NCI-H748 treated with DMSO at 0.1 percent for 48 hours (cell line): ENCODE results near the gene LRMDA.

Experiments used
- DNase-seq: peaks from one replicate; lab custom pipeline; 2025; lab: John Stamatoyannopoulos, UW

LRMDA gene

DNA sequence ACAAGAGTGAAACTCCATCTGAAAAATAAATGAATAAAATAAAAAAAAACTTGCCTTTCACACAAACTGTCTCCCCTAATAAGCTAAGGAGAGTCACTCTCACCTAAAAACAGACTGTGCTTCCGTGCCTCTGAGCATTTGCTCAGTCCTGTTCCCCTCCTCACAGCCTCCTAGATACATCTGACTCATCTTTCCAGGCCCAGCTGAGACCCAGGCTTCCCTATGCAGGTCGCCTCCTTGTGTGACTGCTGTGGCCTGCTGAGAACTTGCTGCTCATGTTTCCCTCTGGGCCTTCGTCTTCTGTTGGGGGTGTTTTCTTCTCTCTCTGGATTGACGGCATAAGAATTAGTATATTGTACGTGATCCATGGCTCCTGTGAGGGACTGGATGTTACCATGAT, 777.7 kb downstream of the LRMDA start:
- no peak for DNase-seq

DNA sequence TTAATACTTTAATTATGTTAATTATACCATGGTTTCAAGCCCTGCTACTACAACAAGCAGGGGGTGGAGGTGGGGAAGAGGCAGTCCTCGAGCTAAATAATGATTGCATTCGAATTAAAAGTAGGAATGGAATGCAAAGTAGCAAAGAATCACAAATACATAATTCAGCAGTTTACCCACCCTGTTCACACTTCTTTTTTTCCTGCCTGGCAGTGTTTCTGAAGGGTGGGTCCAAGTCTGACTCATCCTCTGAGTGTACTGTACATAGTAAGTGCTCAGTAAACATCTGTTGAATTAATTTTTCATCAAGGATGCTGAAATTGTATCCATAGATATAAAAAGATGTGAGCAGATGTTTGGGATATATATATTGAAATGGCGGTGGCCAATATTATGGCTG, 778.8 kb downstream of the LRMDA start:
- DNase-seq: no peak

DNA sequence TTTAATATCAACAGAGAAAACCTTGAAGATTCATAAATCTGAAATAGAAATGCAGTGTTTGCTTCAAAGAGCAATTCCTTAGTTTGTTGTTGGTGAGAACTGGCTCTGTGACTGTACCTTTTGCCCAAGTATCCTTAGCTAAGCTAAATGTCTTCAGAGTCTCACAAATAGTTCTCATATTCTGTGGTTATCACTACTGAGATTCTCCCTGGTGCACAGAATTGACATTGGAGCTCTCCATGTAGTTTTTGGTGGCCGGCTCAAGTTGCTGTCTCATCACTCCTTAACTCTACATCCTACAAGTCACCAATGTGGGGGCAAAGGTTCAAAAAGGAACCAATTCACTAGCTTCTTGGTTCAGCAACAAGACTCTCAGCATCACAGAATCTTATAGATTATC, 780.3 kb downstream of the LRMDA start:
- DNase-seq: no peak

DNA sequence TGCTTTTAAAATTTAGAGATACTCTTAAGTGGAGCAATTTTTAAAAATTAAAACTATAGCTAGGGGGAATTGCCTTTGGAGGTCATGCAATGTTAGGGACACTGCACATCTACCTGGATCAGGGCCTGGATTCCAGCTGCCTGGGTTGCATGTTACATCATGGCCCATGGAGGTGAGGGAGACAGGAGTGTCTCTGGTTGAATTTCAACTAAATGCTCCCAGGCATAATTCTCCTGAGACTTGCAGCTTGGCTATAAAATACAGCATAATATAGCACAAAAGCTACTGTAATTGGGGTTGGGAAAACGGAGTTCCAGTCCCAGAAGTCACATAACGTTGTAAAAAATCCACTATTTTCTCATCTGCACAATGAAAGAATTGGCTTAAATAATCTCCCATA, 782.5 kb downstream of the LRMDA start:
- DNase-seq: no peak

DNA sequence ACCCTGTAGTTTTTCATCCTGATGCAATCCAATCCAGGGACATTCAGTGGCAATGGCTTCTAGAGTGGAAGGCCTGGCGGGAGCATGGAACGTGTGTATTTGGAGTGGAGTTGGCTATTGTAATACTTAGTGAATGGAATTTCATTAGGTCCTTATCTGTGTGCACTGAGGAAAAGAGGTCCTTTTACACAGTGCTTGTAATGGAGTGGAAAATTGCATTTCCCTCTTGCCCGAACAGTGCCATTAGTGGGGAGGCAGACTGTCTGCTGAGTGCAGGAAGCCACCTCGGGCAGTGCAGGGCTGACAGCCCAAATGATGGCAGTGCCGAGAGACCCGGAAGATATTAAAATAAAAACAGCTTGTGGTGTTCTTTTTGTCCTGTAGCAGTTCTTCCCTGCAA, 786.6 kb downstream of the LRMDA start:
- DNase-seq: no peak

DNA sequence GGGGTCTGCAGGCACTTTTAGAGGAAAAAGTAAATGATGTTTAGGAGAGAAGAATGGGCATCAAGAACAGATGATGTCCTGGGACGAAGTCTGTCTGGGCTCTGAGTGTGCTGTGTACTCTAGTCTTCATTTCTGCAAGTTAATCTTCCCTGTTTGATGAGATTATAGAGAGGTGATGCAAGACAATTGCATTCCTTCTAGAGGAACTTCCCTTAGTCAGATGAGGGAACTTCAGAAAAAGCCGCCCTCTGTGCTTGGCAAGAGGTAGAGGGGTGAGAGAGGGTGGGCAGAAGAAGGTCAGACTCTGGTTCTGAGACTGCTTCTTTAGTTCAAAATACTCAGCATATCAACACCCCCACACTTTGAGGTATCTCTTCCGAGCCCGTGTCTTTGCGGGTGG, 797.9 kb downstream of the LRMDA start:
- no peak for DNase-seq

DNA sequence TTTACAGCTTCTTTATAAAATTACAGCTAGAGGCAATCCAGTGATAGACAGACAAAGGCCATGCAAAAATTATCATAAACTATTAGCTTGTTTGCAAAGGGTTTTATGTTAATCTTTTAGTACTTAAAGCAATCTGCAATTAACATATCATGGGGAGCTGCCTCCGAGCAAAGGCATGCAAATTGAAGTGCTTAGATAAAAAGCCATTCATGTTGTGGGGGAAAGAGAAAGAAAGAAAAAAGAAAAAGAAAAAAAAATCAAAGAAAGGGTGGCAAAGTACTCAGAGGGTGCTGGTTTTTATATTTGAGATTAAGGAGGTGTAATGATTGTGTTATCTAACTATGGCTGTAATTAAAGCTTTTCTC, 799.5 kb downstream of the LRMDA start:
- no peak for DNase-seq

DNA sequence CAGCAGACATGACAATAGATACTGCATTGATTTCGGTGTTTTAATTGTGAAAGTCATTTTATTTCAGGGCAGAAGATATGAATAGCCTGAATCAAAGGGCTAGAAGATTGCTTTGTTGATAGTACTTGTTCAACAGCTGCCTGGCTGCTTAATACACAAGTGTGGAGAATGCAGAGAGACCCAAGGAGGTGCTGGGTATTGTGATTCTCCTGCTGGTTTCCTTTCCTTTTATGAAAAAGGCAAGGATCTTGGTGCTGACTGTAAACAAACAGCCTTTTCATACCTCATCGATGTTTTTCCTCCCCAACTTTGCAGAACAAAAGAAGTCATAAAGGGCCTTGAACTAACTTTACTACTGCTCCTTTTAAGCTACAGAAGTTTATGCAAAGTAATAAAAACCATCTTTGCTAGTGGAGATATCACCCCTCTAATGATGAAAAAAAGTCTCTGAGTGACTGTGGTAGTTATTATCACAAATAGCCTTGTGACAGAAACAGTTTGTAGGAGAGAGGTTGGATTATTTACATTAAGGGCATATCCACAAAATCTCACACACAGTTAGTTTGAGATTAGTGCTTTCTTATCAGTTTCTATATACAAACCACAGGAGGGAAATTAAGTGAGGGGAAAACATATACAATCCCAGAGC, 800.0 kb downstream of the LRMDA start:
- no peak for DNase-seq

DNA sequence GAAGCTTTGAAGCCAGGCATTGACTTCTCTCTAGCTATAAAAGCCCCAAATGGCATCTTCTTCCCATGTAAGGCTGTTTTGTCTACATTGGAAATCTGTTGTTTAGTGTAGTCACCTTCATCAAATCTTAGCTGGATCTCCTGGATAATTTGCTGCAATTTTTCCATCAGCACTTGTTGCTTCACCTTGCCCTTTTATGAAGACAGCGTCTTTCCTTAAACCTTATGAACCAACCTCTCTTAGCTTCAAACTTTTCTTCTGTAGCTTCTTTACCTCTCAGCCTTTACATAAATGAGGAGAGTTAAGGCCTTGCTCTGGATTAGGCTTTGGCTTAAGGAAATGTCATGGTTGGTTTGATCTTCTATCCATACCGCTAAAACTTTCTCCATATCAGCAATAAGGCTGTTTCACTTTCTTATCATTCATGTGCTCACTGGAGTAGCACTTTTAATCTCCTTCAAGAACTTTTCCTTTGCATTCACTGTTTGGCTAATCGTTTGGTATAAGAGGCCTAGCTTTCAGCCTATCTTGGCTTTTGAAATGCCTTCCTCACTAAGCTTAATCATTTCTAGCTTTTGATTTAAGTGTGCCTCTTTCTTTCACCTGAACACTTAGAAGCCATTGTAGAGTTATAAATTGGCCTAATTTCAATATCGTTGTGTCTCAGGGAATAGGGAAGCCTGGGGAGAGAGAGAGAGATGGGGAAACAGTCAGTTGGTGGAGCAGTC, 803.2 kb downstream of the LRMDA start:
- DNase-seq: no peak

DNA sequence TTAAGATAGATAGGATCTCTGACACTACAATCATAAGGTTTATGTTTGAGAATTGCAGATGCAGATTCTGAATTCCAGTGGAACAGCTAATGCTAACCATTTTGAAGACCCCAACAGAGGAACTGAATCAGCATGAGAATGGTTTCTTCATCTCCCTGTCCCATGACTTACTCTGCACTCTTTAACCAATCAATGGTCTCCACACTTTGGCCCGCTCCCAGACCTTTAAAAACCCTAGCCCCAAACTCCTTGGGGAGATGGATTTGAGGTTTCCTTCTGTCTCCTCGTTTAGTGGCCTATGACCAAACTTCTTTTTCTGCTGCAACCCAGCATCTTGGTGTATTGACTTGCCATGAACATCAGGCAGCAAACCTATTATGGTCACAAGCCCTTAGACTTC, 804.9 kb downstream of the LRMDA start:
- DNase-seq: no peak

DNA sequence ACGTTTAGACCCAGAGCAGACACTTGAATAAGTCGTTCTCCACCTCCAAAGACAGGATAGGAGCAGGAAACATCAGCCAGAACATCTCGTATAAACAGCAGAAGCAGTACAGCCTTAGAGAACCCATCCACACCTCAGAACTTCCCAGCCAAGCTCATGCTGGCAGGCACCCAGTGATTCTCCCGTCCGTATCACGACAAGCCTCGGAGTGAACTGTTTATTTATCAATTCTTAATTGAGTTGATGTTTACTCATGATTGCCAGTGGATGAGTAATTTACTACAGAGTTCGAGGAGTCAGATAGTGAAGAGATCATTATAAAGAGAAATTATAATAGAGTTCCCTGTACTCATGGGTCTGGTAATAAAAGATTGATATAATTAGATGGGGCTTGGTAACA, 811.5 kb downstream of the LRMDA start:
- no peak for DNase-seq

DNA sequence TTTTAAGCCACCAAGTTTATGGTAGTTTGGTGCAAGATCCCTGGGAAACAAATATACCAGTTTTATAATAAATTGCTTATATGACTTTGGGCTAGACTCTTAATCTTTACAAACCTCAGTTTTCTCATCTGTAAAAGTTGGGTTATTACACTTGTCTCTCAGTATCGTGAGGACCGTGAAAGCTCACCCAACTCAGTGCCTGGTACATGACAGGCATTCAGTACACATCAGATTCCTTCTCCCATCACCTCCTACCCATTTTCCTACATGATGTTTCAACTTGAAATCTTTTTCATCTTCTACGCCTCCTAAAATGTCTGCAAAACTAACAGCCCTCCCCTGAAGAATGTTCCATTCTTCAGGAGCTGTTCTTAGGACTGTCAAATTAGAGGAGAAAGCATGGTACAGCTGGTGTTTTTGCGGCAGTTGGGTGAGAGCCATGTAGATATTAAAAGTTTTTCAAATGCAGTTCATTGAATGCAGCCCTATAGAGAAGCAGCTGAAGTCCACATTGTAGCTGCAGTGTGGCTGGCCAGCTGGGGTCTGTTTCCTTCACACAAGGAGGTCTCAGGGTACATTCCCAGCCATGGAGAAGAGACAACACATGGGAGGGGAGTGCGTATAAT, 812.8 kb downstream of the LRMDA start:
- DNase-seq: no peak

DNA sequence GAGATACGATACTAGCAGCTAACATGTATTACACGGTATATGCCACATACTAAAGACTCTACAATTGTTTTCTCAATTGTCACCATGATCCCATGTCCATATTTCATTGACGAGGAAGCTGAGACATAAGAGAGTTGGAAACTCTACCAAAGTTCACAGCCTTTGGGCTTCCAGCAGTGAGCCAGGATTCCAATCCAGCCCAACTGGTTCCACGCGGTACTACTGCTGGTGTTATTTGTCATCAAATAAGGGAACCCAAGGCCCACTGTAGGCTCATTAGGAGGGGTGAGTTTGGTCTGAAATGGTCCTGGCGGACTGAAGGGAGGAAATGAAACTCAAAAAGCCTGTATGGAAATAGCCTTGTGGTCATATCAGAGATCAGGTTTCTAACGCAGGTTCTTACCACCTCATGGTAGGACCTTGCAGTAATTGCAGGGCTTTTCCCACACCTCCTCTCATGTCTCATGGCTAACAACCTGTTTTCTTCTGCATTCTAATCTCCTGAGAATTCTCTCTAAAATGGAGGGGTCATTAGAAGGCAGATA, 814.6 kb downstream of the LRMDA start:
- no peak for DNase-seq

DNA sequence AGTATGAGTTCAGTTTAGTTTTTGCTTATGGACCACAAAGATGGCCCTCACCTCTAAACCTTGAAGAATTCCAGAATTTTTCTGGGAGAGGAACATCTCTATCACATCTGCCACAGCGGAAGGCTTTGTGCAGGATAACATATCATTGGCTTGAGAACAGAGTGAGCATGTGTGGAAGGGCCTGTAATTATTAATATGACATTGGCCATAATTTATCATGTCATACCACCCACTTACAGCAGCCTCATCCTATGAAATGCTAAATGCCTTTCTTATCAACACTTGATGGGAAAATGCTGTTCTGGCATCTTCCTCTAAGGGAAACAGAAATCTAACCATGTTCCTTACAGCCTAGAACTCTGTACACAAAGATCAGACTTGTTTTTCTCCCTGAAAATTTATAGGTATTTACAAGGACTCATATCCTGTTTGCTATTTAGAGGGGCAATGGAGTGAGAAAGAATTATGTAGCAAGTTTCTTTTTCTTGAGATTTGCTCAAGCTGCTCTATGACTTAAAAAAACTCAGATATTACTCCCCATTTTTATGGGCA, 817.3 kb downstream of the LRMDA start:
- DNase-seq: no peak

DNA sequence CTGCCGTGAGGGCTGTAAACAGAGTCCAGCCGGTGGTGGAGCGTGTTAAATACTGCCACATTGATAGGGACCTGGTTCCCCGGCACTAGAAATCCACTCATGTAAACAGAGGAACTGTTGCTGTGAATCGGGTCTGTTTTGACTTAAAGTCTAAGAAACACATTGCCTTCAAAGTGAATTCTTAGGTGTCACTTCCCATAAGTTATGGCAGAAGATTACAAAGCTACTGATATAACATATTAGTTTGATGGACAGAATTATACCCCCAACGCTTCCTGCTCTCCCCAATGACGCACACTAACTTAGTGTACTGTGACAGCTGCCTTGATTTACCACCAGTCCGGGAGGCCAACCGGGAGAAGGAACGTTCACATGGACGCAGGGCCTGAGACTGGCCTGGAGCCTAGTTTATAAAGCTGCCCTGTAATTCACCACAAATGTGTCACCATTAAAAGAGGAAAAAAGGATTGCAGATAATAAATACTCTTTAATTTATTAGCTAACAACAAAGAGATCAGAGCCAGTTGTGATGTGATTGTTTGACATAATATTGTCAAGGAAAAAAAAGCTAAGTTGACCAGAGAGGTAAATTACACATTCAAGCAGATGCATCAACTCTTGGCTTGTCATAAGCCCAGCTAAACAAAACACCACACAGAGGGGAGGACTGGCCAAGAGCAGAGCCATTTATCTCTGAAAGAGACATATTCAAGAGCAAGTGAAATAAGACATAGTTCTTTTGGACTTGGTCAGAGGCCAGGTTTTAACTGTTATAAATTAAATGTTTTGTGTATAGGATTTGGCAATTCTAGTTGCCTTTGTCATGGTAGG, 820.6 kb downstream of the LRMDA start:
- DNase-seq: no peak

DNA sequence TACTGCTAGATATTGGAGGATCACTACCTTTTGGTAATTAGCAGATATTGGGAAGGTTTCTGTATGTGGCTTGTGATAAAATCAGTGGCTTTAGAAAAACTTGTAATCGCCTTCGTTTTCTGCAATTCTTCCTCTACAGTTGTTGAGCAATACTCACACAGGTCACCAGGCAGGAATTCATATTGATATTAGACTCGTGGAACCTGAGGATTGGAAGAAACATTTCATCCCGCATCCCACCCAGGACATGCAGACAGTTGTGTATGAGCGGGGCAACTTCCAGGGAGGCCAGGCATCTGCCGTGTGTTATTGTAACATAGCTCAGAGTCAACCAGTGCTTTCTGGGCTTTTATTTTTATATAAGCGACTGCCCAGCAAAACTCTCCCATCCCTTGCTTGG, 821.3 kb downstream of the LRMDA start:
- no peak for DNase-seq

DNA sequence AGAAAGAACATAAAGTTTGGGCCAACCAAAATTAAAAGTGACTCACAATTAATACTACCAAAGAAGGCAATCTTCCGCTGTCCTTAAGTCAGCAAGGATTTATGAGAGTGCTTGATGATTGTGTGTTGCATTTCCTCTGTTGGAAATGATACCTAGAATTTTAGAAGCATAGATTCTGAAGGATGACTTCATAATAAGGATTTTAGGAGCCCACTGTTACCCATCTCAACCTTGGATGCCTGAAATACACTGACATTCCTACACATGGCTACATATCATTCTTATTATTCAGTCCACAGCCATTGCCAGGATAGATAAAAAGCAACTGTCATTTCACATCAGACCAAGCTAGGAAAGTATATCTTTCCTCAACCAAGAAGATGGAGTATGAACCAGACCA, 823.8 kb downstream of the LRMDA start:
- no peak for DNase-seq

DNA sequence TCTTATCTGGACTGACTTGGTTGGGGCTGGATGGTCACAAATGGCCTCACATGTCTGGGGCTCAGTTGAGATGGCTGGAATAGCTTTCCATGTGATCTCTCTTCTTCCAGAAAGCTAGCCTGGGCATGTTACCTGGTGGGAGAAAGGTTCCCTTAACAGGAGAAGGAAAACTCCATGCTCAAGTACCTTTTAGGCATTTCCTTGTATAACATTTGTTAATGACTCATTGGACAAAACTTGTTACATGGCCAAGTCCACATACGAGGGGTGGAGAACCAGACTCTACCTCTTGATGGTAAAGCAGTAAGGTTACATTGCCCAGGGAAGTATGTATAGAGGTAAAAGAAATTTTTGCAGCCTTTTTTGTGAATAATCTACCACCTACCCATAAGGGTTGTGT, 826.4 kb downstream of the LRMDA start:
- no peak for DNase-seq

DNA sequence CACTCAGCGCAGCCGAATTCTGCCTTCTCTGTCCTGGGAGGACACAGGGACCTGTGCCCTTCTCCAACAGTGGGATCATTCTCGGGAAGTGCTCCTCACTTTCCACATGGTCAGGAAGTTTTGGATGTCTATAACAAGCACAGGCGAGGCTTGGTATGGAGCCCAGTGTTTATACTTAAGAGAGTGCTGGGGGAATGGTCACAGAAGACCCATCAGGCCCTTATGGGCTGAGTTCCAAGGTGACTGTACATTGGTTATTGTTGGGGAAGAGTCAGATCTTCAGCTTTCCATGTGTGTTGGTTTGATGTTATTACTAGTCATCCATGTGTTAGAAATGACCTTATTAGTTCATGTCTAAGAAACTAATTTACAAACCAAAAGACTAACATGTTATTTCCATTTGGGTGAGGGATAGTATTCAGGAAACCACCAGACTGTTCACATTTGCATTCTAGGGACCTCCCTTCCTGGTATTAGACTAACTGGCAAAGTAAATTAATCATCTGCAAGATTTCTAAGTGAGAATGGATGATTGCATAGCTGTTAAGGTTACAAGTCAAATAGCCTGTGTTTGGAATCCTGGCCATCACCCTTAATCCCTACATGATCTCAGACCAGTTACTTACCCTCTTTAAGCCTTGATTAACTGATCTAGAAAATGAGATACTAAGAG, 834.2 kb downstream of the LRMDA start:
- DNase-seq: no peak

DNA sequence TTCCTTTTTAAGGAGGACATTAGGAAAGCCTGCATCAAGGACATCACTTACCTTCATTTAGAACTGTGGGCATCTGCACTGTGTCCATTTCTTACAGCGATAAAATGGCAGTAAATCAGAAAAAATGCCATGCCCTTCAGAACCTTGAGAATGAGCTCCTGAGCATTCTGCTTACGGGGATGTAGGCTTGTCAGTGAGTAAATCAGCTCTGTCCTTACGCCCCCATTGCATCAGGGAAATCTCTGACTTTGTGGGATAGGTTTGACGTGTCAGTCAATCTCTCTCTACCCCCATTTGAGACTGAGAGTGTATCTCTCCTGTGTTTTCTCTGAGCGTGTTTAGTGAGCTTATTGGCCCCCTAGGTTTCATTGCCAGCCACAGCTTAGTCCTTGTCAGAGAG, 837.1 kb downstream of the LRMDA start:
- no peak for DNase-seq

DNA sequence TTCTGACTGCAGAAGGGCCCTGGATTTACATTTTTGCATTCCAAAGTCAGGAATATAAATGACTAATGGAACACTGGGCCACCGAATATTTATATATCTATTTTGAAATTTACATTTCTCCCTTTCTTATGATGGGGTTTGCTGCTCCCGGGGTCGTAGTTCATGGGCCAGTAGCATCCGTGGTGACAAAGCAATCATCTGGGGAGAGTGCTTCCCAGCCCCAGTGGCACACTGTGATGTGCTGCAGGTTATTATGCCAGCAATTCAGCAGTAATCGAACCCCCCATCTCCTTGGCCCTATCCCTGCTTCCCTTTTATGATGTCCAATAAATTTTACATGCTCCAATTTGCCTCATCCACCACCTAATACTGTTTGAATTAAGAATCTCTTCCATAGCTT, 837.5 kb downstream of the LRMDA start:
- DNase-seq: no peak

DNA sequence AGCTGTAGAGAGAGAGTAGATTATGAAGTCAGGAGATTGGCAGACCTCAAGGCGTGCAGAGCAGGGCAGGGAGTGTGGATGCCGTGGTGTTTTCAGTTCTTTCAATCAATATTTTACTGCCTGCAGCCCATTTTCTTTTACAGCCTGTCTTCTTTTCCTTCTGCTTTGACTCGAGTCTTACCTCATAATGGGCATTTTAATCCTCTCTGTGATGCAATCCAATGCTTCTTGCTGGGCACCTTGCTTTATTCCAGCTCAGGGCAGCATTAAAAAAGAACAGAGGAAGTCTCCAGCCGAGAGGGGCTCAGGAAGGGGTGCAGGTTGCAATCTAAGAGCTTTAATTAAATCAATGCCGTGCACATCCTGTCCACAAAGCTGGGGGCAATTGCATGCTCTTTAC, 839.0 kb downstream of the LRMDA start:
- no peak for DNase-seq
